Measurements from ENCODE around the gene ARL13B. TPM values are rescaled to one million over a fixed set of nuclear protein-coding genes. Genes with fewer than 3 reads are reported as not detected.
"Not testable (repeated sequence)": the region's sequence is repeated elsewhere in the genome, so short reads cannot be mapped to it uniquely, and the experiment has no call there.

Gene ARL13B
- total RNA-seq = 10 to 100 TPM in 1 of 2 experiments, 1 to 10 TPM in 1; 8.3 to 10.2 TPM

DNA sequence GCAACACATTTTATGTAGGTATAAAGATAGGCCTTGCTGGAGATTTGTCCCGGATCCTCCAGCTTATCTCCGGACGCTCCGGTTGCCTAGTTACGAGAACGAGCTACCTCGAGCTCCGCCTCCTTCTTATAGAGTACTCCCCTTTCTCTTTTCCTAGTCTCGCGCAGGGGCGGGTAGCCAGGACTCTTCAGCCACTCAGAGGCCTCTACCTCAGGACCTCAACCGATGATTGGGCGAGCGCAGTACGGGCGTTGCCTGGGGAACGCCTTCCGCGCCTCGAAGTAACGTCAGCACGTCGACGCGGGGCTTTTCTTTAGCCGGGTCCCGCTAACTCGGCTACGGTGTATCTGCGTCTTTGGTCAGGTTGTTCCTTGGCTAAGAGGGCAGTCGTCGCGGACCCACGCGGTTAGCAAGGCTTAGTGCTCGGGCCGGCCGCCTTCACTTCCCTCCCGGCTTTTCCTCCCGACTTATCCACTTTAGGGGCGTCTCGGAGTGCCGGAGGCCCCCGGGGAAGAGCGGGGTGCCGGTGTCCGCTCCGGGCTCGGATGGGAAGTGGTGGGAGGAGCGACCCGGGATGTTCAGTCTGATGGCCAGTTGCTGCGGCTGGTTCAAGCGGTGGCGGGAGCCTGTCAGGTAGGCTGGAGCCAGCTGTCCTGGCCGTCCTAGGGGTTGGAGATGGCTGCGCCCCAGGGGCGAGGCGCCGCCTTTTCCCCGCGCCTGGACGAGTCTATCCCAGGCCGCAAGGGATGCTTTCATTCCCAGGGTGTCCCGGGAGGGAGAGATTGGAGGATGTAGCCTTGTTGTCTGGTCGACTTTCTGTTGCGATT, at the start of gene ARL13B:
TSS of gene ARL13B (plus strand) at position 306 of the 827 bp plus-strand sequence. CDS start at position 575, 269 bp downstream.
- peaks cover 16% of the 10 kb centered on the region for H3K4me1 Mint-ChIP-seq
- no peaks in the 10 kb centered on the region for H3K9me3 Mint-ChIP-seq
- POLR2A ChIA-PET = interaction anchor here (0.9 kb wide), 1 partner anchor 82 kb away, joined by 3 read pairs; the partner anchor contains the start of gene DHFR2

DNA sequence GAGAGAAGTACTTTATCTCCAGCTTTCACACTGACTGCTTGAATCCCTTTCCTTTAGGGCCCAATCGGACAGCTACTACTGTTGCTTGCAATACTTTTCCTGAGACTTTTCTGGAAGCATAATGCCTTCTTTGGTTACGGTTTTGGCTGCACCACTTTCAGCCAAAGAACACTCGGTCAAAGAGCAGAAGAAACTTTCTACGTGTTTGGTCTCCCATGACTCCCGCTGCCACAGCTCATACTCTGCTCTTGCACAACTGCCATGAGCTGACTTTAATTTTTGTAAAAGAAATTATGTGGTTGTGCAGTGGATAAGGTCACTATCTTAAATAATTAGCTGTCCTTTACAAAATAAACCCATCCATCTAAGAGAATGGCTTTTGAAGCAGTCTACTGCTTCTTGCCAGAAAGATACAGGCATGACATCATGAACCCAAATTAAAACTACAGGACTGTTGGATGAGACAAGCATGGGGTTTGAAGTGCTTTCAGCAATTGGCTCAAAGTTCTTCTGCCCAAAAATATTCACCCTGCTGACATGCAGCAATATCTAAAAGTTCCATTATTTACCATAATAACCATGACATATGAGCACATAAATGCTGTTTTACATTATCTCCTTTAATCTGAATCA, 48.2 kb upstream of the ARL13B start:
- no peak for DNase-seq
- Mint-ChIP-seq H3K4me1 (no peaks in the 10 kb centered on the region), H3K9me3 (no peaks in the 10 kb centered on the region), H3K27me3 (no peaks in the 10 kb centered on the region), H3K36me3 (no peaks in the 10 kb centered on the region), H3K4me3 (no peak overlapping the region), H3K27ac (no peak overlapping the region)
- no peak for ATAC-seq (ENCODE audit: low read depth)
- POLR2A ChIA-PET = no interaction called here

More for the DNA sequence above, at the start of gene ARL13B:
- peak within 1 kb of the TSS; percentile 62 for H3K27ac Mint-ChIP-seq
- no peaks in the 10 kb centered on the region for H3K27me3 Mint-ChIP-seq
- ATAC-seq (ENCODE audit: low read depth) (peak; percentile 100), DNase-seq (peak; percentile 87)
- peaks cover 1% of the 10 kb centered on the region for H3K36me3 Mint-ChIP-seq
- peak within 1 kb of the TSS; percentile 70 for H3K4me3 Mint-ChIP-seq

DNA sequence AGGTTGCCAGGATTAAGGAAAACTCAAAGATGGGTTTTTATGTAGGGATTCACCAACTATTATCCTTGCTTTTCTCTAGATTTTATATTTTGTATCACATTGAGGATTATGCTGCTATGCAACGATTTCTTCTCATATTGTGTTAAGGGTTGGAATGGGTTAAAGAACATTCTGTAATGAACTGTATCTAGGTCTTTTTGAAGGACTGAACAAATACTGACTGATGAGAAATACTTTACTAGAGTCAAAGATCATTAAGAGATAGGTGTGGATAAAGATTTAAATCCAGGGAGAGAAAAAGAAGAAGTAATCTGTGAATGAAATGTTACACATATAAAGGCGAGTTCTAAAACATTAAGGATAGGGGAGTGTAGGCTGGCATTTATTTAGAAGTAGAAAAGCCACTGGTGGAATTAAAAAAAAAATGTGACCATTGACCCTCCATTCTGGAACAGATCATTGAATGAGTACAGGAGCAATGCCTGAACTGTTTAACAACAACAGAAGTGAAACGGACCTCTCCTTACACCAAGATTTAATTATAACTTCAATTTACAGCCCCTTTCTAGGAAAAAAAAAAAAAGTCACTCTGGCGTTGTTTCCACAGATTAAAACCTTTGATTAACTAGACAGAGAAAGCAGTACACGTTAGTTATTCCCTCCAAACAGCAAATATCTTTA, 45.4 kb upstream of the ARL13B start:
- no peaks in the 10 kb centered on the region for H3K36me3 Mint-ChIP-seq
- H3K27me3 Mint-ChIP-seq = no peaks in the 10 kb centered on the region
- POLR2A ChIA-PET = no interaction called here
- H3K27ac Mint-ChIP-seq = no peak overlapping the region
- H3K4me3 Mint-ChIP-seq = no peak overlapping the region
- no peaks in the 10 kb centered on the region for H3K4me1 Mint-ChIP-seq
- DNase-seq (no peak), ATAC-seq (ENCODE audit: low read depth) (no peak)
- no peaks in the 10 kb centered on the region for H3K9me3 Mint-ChIP-seq

- ATAC-seq (ENCODE audit: low read depth) (no peak), DNase-seq (no peak)
- Mint-ChIP-seq H3K4me1 (no peaks in the 10 kb centered on the region), H3K9me3 (no peaks in the 10 kb centered on the region), H3K36me3 (no peaks in the 10 kb centered on the region), H3K4me3 (no peak overlapping the region), H3K27ac (no peak overlapping the region), H3K27me3 (no peaks in the 10 kb centered on the region)
- POLR2A ChIA-PET = no interaction called here
Observed at GRCh38 chr3:93936549-93936948, 43.4 kb upstream of the ARL13B start.

- H3K4me3 Mint-ChIP-seq; H3K9me3 Mint-ChIP-seq; POLR2A ChIA-PET; H3K4me1 Mint-ChIP-seq; H3K27ac Mint-ChIP-seq; ATAC-seq (ENCODE audit: low read depth); H3K36me3 Mint-ChIP-seq; DNase-seq; H3K27me3 Mint-ChIP-seq: not testable (repeated sequence)
Observed at GRCh38 chr3:93937485-93937884, 42.5 kb upstream of the ARL13B start.

DNA sequence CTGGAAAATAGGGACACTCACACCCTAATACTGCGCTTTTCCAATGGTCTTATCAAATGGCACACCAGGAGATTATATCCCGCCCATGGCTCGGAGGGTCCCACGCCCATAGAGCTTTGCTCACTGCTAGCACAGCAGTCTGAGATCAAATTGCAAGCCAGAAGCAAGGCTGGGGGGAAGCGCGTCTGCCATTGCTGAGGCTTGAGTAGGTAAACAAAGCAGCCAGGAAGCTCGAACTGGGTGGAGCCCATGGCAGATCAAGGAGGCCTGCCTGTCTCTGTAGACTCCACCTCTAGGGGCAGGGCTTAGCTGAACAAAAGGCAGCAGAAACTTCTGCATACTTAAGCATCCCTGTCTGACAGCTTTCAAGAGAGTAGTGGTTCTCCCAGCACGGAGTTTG, 30.0 kb upstream of the ARL13B start:
- not testable (repeated sequence) for H3K4me1 Mint-ChIP-seq, H3K9me3 Mint-ChIP-seq, H3K4me3 Mint-ChIP-seq

DNA sequence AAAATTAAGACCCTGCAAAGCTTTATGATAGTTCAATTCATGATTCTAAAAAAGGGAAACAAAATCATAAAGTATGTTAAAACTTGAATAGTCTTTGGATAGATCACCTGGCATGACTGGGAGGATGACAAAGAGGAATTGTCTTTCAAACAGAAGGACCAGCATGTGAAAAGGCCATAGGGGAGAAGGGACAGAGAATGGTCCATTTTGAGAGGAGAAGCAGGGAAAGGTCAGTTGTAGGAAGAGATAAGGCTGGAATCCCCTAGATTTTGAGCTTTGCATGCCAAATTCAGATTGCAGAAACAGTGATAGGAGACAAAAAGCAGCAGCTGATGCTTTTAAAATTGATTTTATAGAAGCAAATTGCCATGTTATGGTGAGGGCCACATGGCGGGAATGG, 18.9 kb upstream of the ARL13B start:
- no peak for DNase-seq
- Mint-ChIP-seq H3K36me3 (no peaks in the 10 kb centered on the region), H3K27ac (no peak overlapping the region), H3K27me3 (peaks cover 9% of the 10 kb centered on the region), H3K4me3 (no peak overlapping the region), H3K9me3 (no peaks in the 10 kb centered on the region), H3K4me1 (no peaks in the 10 kb centered on the region)
- no peak for ATAC-seq (ENCODE audit: low read depth)
- POLR2A ChIA-PET = no interaction called here

More for the DNA sequence above, 30.0 kb upstream of the ARL13B start:
- H3K27me3 Mint-ChIP-seq; H3K36me3 Mint-ChIP-seq; H3K27ac Mint-ChIP-seq; POLR2A ChIA-PET; DNase-seq; ATAC-seq (ENCODE audit: low read depth): not testable (repeated sequence)

DNA sequence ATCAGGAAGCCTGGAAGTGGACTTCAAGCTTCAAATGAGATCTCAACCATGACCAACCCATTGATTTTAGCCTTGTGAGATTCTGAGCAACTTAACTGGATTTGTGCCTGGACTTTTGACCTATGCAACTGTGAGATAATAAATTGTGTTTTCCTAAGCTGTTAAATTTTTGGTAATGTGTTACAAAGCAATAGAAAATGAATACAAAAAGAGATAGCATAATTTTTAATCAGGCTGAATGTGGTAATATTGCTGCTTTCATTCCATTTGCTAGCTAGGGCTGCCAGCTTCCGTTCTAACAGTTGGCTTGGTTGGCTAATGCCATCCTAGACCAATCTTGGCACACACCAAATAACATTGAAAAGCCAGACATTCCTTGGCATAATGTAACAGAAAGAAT, 18.5 kb upstream of the ARL13B start:
- no peak for DNase-seq
- ATAC-seq (ENCODE audit: low read depth) = no peak
- H3K9me3 Mint-ChIP-seq = no peaks in the 10 kb centered on the region
- H3K4me3 Mint-ChIP-seq = no peak overlapping the region
- POLR2A ChIA-PET = no interaction called here
- H3K4me1 Mint-ChIP-seq = no peaks in the 10 kb centered on the region
- no peaks in the 10 kb centered on the region for H3K36me3 Mint-ChIP-seq
- H3K27ac Mint-ChIP-seq = no peak overlapping the region
- peaks cover 9% of the 10 kb centered on the region for H3K27me3 Mint-ChIP-seq

- POLR2A ChIA-PET = no interaction called here
- H3K4me3 Mint-ChIP-seq = no peak overlapping the region
Observed at GRCh38 chr3:93962798-93963197, 17.2 kb upstream of the ARL13B start.

GRCh38 chr3:93965106-93965505, 14.8 kb upstream of the ARL13B start:
- H3K9me3 Mint-ChIP-seq = not testable (repeated sequence)

More at GRCh38 chr3:93962798-93963197, 17.2 kb upstream of the ARL13B start:
- ATAC-seq (ENCODE audit: low read depth) (no peak), DNase-seq (no peak)
- Mint-ChIP-seq H3K27me3 (peaks cover 9% of the 10 kb centered on the region), H3K4me1 (no peaks in the 10 kb centered on the region), H3K36me3 (no peaks in the 10 kb centered on the region), H3K9me3 (no peaks in the 10 kb centered on the region), H3K27ac (no peak overlapping the region)

DNA sequence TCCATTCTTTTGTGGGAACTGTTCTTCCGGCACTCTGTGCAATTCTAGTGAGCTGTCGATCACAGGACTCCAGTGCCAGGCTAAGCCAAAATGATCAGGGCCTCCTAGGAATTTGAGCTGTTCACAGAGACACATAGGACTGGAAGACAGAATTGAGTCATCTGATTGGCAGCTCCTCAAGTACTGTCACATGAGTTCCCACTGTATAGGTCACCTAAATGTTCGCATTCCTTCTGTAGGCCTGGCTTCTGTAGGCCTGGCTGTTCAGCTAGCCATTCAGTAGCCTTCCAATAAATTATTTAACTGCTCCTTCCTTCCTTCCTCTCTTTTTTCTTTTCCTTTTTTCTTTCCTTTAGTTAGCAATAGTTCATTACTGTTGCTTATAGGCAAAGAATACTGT, 10.5 kb upstream of the ARL13B start:
- no peak for ATAC-seq (ENCODE audit: low read depth)
- Mint-ChIP-seq H3K27ac (no peak overlapping the region), H3K27me3 (peaks cover 15% of the 10 kb centered on the region), H3K4me1 (peaks cover 9% of the 10 kb centered on the region), H3K36me3 (no peaks in the 10 kb centered on the region), H3K4me3 (no peak overlapping the region), H3K9me3 (no peaks in the 10 kb centered on the region)
- POLR2A ChIA-PET = no interaction called here
- DNase-seq = no peak

More at GRCh38 chr3:93965106-93965505, 14.8 kb upstream of the ARL13B start:
- H3K27ac Mint-ChIP-seq; H3K4me3 Mint-ChIP-seq; DNase-seq; POLR2A ChIA-PET; ATAC-seq (ENCODE audit: low read depth); H3K36me3 Mint-ChIP-seq; H3K4me1 Mint-ChIP-seq; H3K27me3 Mint-ChIP-seq: not testable (repeated sequence)

- POLR2A ChIA-PET = no interaction called here
- Mint-ChIP-seq H3K27ac (no peak overlapping the region), H3K4me1 (peaks cover 9% of the 10 kb centered on the region), H3K27me3 (peaks cover 15% of the 10 kb centered on the region), H3K36me3 (no peaks in the 10 kb centered on the region), H3K9me3 (no peaks in the 10 kb centered on the region), H3K4me3 (no peak overlapping the region)
- DNase-seq (no peak), ATAC-seq (ENCODE audit: low read depth) (no peak)
Observed at GRCh38 chr3:93969997-93970396, 10.0 kb upstream of the ARL13B start.
